Measurements from ENCODE around the gene ACKR3.

Gene ACKR3

GRCh38 chr2:236616031-236616430 lies 46.4 kb downstream of the ACKR3 start:
- no peak for DNase-seq

DNA sequence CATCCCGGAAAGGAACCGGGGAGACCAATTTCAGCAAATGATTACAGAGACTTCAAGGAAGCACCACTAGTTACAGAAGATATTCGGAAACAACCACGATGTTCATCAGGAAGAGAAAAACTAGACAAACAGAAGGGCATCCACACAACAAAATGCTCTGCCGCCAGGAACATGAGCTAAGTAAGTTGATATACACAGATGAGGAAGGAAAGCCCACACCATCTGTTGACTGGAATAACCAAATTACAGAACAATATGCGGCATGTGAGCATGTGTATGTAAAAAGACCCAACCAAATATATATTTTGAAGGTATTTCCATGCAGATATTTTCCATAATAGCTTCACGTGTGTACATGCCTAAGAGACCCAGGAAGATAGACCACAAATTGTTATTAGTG lies 47.0 kb downstream of the ACKR3 start:
- DNase-seq = no peak

DNA sequence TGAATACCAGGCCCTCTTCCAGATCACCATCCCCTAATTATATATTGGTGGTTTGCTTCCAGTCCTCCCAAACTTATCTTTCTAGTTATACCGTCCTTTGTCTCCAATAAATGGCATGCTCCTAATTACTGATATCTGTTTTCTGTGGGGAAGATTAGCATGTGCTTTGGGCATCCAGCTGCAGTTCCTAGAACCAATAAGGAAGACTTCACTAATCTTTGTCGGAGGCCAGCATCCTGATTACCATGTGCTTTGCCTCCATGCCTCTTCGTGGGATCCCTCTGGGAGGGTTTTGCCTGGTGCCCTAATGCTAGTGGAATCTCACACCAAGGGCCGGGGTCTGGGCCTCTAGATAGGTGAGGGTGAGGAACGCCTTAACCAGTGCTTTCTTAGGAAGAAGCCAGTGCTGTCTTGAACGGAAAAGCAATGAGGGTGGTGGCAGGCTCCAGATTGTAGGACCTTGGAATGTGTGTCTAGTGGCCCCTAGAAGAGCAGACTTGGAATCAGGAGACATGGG lies 47.7 kb downstream of the ACKR3 start:
- no peak for DNase-seq

DNA sequence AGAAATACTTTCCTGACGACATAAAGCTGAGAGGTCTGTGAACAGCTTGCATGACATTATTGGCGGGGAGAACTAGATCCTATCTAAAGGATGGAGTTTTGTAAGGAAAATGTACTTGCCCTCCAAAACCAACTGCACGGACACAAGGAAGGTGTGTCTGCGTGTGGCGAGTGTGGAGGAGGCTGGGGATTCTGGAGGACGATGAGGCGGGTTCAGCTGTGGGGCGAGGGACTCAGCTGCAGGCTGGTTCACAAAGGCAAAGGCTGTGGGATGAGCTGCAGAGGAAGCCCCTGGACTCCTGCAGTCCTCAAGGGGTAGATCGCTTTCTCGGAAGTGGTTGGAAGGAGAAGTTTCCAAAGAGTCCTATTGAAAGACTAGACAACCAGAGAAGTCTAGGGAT lies 48.2 kb downstream of the ACKR3 start:
- DNase-seq = no peak

GRCh38 chr2:236618370-236618769 lies 48.7 kb downstream of the ACKR3 start:
- no peak for DNase-seq

GRCh38 chr2:236619910-236620612 lies 50.4 kb downstream of the ACKR3 start:
- DNase-seq = no peak

- no peak for DNase-seq
These were observed 52.2 kb downstream of the ACKR3 start for GRCh38 chr2:236621786-236622185.

GRCh38 chr2:236622201-236622600 lies 52.6 kb downstream of the ACKR3 start:
- no peak for DNase-seq

DNA sequence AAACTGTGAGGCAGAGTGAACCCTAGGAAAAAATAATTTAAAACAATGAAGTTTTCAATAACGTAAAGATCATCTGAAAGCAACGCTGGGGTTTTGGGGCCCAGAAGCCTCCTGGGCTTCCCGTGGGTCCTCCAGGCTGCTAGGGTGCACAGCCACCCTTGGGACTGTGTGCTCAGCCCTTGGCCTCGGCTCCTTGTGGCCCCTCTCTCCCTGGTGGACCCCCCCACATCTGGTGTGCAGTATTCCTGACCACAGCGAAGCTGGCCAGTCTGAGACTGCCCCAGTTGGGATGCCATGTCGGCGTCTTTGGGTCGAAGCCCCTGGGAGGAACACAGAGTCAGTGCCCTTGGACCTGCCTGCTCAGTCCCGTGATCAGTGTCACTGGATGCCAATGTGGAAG lies 53.0 kb downstream of the ACKR3 start:
- no peak for DNase-seq

GRCh38 chr2:236623816-236624215 lies 54.2 kb downstream of the ACKR3 start:
- DNase-seq = no peak

DNA sequence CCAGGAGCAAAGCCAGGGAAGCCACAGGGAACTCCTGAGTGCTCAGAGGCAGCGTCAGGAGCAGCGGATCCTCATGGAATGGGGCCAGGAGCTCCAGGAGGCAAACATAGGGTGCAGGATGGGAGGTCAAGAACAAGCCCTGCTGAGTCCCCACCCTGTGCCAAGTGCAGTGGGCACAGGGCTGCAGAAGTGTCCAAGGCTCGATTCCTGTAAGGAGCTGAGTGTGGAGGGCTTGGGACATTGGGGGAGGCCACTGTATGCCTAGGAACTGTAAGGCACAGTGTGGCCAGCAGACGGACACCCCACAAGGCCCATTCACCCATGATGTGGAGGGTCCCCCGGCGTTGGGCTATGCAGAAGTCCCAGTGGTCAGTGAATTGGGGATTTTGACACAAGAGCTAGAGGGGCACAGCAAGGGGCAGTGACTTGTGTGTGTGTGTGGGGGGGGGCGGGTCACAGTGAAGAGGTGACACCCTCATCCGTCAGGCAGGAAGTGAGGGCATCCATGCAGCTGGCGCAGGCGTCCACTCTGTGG lies 55.6 kb downstream of the ACKR3 start:
- no peak for DNase-seq

- DNase-seq = no peak
These were observed 56.9 kb downstream of the ACKR3 start for GRCh38 chr2:236626391-236627150.

- no peak for DNase-seq
These were observed 57.6 kb downstream of the ACKR3 start for GRCh38 chr2:236627193-236627592.

DNA sequence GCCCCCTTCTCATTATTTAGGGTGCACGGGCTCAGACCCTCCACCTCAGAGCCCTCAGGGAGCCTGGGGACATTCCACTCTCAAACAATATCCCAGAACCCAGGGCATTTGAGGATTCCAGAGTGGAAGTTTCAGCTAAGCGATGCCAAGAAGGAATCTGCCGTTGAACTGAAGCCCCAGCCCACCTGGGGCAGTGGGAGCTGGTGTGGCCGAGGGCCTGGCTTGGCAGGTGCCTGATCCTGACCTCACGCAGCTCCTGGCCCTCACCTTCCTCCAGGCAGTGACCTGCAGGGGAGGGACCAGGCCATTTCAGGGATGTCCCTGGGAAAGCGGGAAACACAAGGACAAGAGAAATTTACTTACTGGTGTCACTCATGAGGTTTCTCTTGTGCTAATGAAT lies 58.2 kb downstream of the ACKR3 start:
- DNase-seq = no peak

DNA sequence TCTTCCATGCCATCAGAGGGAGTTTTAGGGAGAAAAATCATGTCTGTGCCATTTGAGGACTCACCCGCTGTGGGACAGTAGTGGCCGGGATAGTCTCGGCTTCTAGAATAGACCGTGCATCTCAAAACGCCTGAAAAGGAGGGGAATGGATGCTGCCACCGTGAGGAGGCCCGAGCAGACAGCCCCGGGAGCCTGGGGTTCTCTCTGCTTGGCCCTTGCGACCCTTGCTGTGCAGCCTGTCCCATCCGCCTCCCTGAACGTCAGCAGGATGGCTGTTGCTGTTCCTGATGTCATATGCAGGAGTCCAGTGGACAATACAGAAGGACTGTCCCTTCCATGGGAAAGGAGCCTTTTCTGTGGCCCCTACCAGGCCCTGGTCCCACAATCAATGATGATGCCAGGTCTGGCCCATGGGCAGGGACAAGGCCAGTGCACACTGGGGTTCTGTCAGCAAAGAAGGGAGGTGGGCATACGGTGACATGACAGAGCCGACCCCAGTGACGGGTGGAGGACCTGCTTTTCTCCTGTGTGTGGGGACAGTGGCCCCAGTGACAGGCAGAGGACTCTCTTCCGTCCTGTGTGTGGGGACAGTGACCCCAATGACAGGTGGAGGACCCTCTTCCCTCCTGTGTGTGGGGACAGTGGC lies 58.8 kb downstream of the ACKR3 start:
- no peak for DNase-seq

- no peak for DNase-seq
These were observed 59.5 kb downstream of the ACKR3 start for GRCh38 chr2:236628981-236629605.

DNA sequence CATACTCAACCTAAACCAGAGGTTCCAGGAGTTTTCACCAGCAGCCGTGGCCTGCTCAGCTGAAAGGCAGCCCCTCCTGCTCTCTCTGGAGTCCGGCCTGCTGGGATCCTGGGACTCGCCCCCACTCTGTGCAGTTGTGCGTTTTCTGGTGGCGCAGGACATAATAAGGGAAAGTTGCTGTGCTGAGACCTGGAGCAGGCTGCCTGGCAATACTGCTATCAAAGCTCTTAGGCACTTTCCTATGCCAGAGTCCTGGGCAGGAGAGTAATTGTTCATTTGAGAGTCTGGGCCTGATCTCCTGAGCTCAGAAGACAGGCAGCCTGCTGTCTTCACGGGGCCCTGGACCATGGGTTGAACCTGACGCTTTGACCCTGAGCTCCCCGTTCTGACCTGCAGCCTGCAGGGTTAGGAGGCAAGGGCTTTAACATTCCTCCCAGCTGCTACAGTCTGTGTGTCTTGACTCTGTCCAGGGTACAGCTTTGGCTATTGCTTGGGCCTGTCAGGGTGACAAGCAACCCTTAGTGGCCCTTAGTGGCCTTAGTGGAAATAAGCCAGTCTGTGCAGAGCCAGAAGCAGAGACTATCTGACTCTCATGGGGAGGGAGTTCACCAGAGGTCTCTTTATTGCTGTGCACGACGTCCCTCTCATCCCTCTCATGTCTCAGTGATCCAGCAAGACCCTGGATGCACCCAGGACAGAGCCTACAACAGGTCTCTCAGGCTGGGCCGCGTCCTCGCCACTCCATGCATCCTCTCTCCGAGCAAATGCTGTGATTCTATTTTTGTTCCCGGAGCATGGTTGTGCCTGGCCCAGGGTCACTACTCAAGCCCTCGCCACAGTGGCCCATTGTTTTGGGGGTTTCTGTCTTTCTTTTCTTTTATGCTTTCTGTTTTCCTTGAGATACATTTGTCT lies 60.6 kb downstream of the ACKR3 start:
- no peak for DNase-seq

GRCh38 chr2:236631281-236631855 lies 61.7 kb downstream of the ACKR3 start:
- peak; percentile 13 for DNase-seq

DNA sequence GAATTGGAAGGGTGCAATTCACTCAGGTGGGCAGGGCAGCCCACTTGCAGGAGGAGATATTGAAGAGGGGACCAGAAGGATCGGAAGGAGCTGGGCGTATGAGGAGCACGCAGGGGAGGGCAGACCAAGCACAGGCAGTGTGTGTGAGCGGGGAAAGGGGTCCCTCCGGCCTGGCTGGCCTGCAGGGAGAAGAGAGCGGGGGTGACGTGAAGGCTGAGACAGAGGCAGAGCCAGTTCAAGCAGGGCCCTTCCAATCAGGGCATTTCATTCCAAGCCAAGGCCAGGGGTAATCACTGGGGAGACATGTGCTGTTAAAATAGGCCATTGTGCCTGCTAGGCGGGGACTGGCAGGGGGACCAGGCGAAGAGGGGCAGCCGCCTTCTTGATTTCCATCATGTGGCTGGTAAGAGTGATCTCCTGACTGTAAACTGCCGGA lies 62.2 kb downstream of the ACKR3 start:
- no peak for DNase-seq
